Measurements from ENCODE around the gene PTS.
A peak's percentile ranks its signal among the peaks of the same experiment; 100 is the strongest.

The PTS gene

GRCh38 chr11:112260490-112260889 is 34.3 kb downstream of the PTS start, which contains the start of gene PLET1:
Gene PLET1 (minus strand): TSS chr11:112260860. CDS start chr11:112260589, 271 bp downstream.
- TF ChIP-seq BACH2 (CRISPR knock-in tag; IDR thresholded peaks at IDR 0.05; ENCODE audit: borderline replicate concordance) (no peak), CSDC2 (CRISPR knock-in tag; IDR thresholded peaks at IDR 0.05) (no peak), ZFP30 (CRISPR knock-in tag; IDR thresholded peaks at IDR 0.05) (no peak), ZNF70 (CRISPR knock-in tag; IDR thresholded peaks at IDR 0.05) (no peak), GLIS3 (CRISPR knock-in tag; IDR thresholded peaks at IDR 0.05) (no peak), ARNTL (CRISPR knock-in tag; IDR thresholded peaks at IDR 0.05; ENCODE audit: borderline replicate concordance, low read depth) (no peak), SNAI2 (CRISPR knock-in tag; IDR thresholded peaks at IDR 0.05) (no peak), TSHZ2 (CRISPR knock-in tag; IDR thresholded peaks at IDR 0.05) (no peak)
- no peak for ATAC-seq

GRCh38 chr11:112265659-112266409 is 39.6 kb downstream of the PTS start:
- peak; percentile 95 for TF ChIP-seq TCF4 (CRISPR knock-in tag; IDR thresholded peaks at IDR 0.05; ENCODE audit: borderline replicate concordance)
- peak; percentile 38; the same call in 1 of the 2 replicates for TF ChIP-seq ISL1 (CRISPR knock-in tag; IDR thresholded peaks at IDR 0.05)
- peak; percentile 24; the same call in 1 of the 2 replicates for TF ChIP-seq CSRNP3 (CRISPR knock-in tag; IDR thresholded peaks at IDR 0.05)
- TF ChIP-seq TSHZ2 (CRISPR knock-in tag; IDR thresholded peaks at IDR 0.05): peak; percentile 66; the same call in 1 of the 2 replicates
- TF ChIP-seq ARNTL (CRISPR knock-in tag; IDR thresholded peaks at IDR 0.05; ENCODE audit: borderline replicate concordance, low read depth): no peak; the same call in 1 of the 2 replicates
- ATAC-seq: peak; percentile 56; the same call in 1 of the 3 replicates

- TF ChIP-seq PATZ1 (CRISPR knock-in tag; IDR thresholded peaks at IDR 0.05; ENCODE audit: borderline replicate concordance) (no peak), TCF4 (CRISPR knock-in tag; IDR thresholded peaks at IDR 0.05; ENCODE audit: borderline replicate concordance) (0 out of 2 replicates have a peak, but pooled peaks have one; percentile 10)
- no peak for ATAC-seq
Measured at GRCh38 chr11:112266410-112266778, 40.2 kb downstream of the PTS start.

- ATAC-seq: no peak
- TF ChIP-seq ZC3H10 (CRISPR knock-in tag; IDR thresholded peaks at IDR 0.05) (no peak), ARNTL (CRISPR knock-in tag; IDR thresholded peaks at IDR 0.05; ENCODE audit: borderline replicate concordance, low read depth) (no peak), OSR1 (CRISPR knock-in tag; IDR thresholded peaks at IDR 0.05) (no peak), ZFP3 (CRISPR knock-in tag; IDR thresholded peaks at IDR 0.05) (no peak)
Measured at GRCh38 chr11:112267188-112267591, 41.0 kb downstream of the PTS start.

- no peak for ATAC-seq
- TF ChIP-seq ISL1 (CRISPR knock-in tag; IDR thresholded peaks at IDR 0.05) (no peak), ESRRG (CRISPR knock-in tag; IDR thresholded peaks at IDR 0.05) (no peak), CSDC2 (CRISPR knock-in tag; IDR thresholded peaks at IDR 0.05) (no peak), ZNF565 (CRISPR knock-in tag; conservative IDR thresholded peaks at IDR 0.05; ENCODE audit: low read depth) (no peak), RARB (CRISPR knock-in tag; IDR thresholded peaks at IDR 0.05) (no peak), ZC3H10 (CRISPR knock-in tag; IDR thresholded peaks at IDR 0.05) (no peak), ZFP30 (CRISPR knock-in tag; IDR thresholded peaks at IDR 0.05) (no peak), ZNF70 (CRISPR knock-in tag; IDR thresholded peaks at IDR 0.05) (no peak), OSR1 (CRISPR knock-in tag; IDR thresholded peaks at IDR 0.05) (no peak), PPARA (CRISPR knock-in tag; IDR thresholded peaks at IDR 0.05; ENCODE audit: borderline replicate concordance) (no peak)
Measured at GRCh38 chr11:112268406-112268805, 42.2 kb downstream of the PTS start.
